NT2/D1 (cell line): Measurements from ENCODE around the gene SLC22A15.

Experiments
- YY1 ChIP-seq: IDR thresholded peaks from 2 replicates; pipeline ENCODE4 v1.6.1; 2011; ENCODE audit not compliant: insufficient read length, insufficient read depth
- ZNF274 ChIP-seq: IDR thresholded peaks from 2 replicates; pipeline ENCODE4 v1.6.1; 2011; ENCODE audit warnings: mild to moderate bottlenecking, low read depth, low read length

DNA sequence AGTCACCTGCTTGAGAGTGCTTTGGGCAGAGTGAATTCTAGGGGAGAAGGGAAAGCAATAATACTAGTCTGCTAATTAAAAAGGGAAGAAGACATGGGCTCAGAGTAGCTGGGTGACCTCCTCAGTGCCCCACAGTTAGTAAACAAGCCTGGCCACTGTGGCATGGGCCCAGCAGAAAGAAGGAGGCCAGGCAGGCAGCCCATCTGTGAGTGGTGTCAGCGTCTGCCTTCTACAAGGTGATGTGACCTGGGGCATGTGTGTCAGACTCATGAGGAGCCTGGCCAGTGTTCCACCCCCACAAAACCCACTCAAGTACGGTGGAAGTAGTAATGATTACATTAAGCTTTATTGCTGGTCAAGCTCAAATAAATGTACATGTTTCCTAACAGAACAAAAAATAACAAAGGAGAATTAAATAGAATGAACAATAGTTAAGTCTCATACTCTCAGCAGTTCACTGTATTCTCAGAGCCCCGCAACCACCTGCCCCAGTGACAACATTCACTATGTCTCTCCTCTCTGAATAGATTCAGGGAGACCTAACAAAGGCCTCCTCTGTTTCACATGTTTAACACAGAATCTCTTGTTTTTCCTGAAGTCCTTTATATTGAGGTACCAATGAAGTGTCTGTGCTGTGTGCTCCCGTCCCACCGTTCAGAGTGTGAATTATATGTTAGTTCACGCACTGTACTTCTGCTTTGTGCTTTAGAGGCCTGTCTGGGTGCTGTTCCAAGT is 32.5 kb downstream of the SLC22A15 start:
- TF ChIP-seq YY1 = no peak
- no peak for TF ChIP-seq ZNF274
